Spinal cord (tissue), 10 donors: ENCODE data around the gene FYCO1. TPM values are rescaled to one million over a fixed set of nuclear protein-coding genes. Genes with fewer than 3 reads are reported as not detected.

Experiments used
- DNase-seq, 6 donors: peaks; one replicate each; pipeline versions ENCODE4 v3.0.0 to v3.0.0-alpha.2; 2013 to 2015; ENCODE audit warnings: low spot score in 6 of 6, low read depth in 4 of 6
- H3K27ac ChIP-seq: one replicate; pipeline ENCODE4 v1.5.1; 2013; ENCODE audit warnings: low read depth, low read length, control low read depth
- H3K27me3 ChIP-seq: one replicate; pipeline ENCODE4 v1.6.1; 2013; ENCODE audit warnings: low read length; ENCODE audit not compliant: control insufficient read depth, insufficient read depth
- H3K36me3 ChIP-seq: one replicate; pipeline ENCODE4 v1.6.1; 2013; ENCODE audit warnings: low read length; ENCODE audit not compliant: control insufficient read depth, insufficient read depth
- H3K4me1 ChIP-seq: one replicate; pipeline ENCODE4 v1.6.1; 2013; ENCODE audit warnings: low read length; ENCODE audit not compliant: control insufficient read depth, insufficient read depth
- H3K4me3 ChIP-seq: one replicate; pipeline ENCODE4 v1.5.1; 2013; ENCODE audit warnings: low read depth, low read length, control low read depth
- H3K9me3 ChIP-seq: one replicate; pipeline ENCODE4 v1.6.1; 2013; ENCODE audit warnings: low read length; ENCODE audit not compliant: control insufficient read depth, insufficient read depth
- WGBS: methylation state at CpG from one replicate; pipeline ENCODE4 v1.1.5; 2013; ENCODE audit warnings: missing lambda C conversion rate; ENCODE audit not compliant: insufficient coverage; 5-methylcytosine and 5-hydroxymethylcytosine counted together
- polyA plus RNA-seq, 2 donors: library from polyadenylated mRNA; unstranded; fragments of 120-200 nt; gene quantifications; one replicate each; pipeline ENCODE4 v1.2.1, GENCODE V29; 2013; ENCODE audit not compliant: insufficient read length in 2 of 2
- total RNA-seq, 2 donors: library from RNA; depleted of rRNA in 1 of 2; stranded (reverse); fragments of 120-200 nt in 1 of 2; fragments of >200 nt in 1 of 2; gene quantifications; one replicate each; pipeline versions ENCODE4 v1.2.3 to v1.2.4, GENCODE V29; 2013 to 2014
- donor health status: healthy.

Gene FYCO1
- total and polyA plus RNA-seq, 4 donors: 6.6 to 16.0 (median 8.1) TPM

GRCh38 chr3:45967724-45968123, 27.9 kb downstream of the FYCO1 start:
- H3K27ac ChIP-seq: no peak overlapping the region
- 77% methylated on average over 8 of the region's 8 CpGs for WGBS
- H3K4me1 ChIP-seq: peaks cover 24% of the 10 kb centered on the region
- H3K4me3 ChIP-seq: no peak overlapping the region
- DNase-seq: no peak
- no peaks in the 10 kb centered on the region for H3K27me3 ChIP-seq
- no peaks in the 10 kb centered on the region for H3K9me3 ChIP-seq
- H3K36me3 ChIP-seq: peaks cover 44% of the 10 kb centered on the region

GRCh38 chr3:45966950-45967640, 28.5 kb downstream of the FYCO1 start:
- Histone ChIP-seq H3K27me3 (no peaks in the 10 kb centered on the region), H3K36me3 (peaks cover 49% of the 10 kb centered on the region), H3K27ac (no peak overlapping the region), H3K9me3 (no peaks in the 10 kb centered on the region), H3K4me3 (no peak overlapping the region), H3K4me1 (peaks cover 24% of the 10 kb centered on the region)
- DNase-seq: peak in 2 of 6 donors; percentile 18 to 49
- 60% methylated on average over 16 of the region's 16 CpGs for WGBS

- H3K27me3 ChIP-seq: no peaks in the 10 kb centered on the region
- peaks cover 24% of the 10 kb centered on the region for H3K4me1 ChIP-seq
- peaks cover 51% of the 10 kb centered on the region for H3K36me3 ChIP-seq
- H3K4me3 ChIP-seq: no peak overlapping the region
- H3K9me3 ChIP-seq: no peaks in the 10 kb centered on the region
- 79% methylated on average over 17 of the region's 17 CpGs for WGBS
- peak in 1 of 6 donors; percentile 14 for DNase-seq
- H3K27ac ChIP-seq: no peak overlapping the region
These were observed 29.2 kb downstream of the FYCO1 start for GRCh38 chr3:45966371-45966791.

- Histone ChIP-seq H3K9me3 (no peaks in the 10 kb centered on the region), H3K36me3 (peaks cover 51% of the 10 kb centered on the region), H3K27me3 (no peaks in the 10 kb centered on the region), H3K27ac (no peak overlapping the region), H3K4me3 (no peak overlapping the region), H3K4me1 (peaks cover 24% of the 10 kb centered on the region)
- no peak for DNase-seq
- WGBS: 93% methylated on average over 2 of the region's 4 CpGs
These were observed 30.0 kb downstream of the FYCO1 start for GRCh38 chr3:45965653-45966052.

GRCh38 chr3:45965253-45965652, 30.4 kb downstream of the FYCO1 start:
- no peaks in the 10 kb centered on the region for H3K9me3 ChIP-seq
- peaks cover 51% of the 10 kb centered on the region for H3K36me3 ChIP-seq
- WGBS: 90% methylated on average over 2 of the region's 4 CpGs
- no peak overlapping the region for H3K4me3 ChIP-seq
- peaks cover 24% of the 10 kb centered on the region for H3K4me1 ChIP-seq
- no peak for DNase-seq
- no peaks in the 10 kb centered on the region for H3K27me3 ChIP-seq
- no peak overlapping the region for H3K27ac ChIP-seq

GRCh38 chr3:45964139-45964538, 31.5 kb downstream of the FYCO1 start:
- H3K27me3 ChIP-seq: no peaks in the 10 kb centered on the region
- peaks cover 24% of the 10 kb centered on the region for H3K4me1 ChIP-seq
- no peak overlapping the region for H3K27ac ChIP-seq
- DNase-seq: no peak
- no peaks in the 10 kb centered on the region for H3K9me3 ChIP-seq
- 97% methylated on average over 7 of the region's 8 CpGs for WGBS
- no peak overlapping the region for H3K4me3 ChIP-seq
- H3K36me3 ChIP-seq: peaks cover 53% of the 10 kb centered on the region

GRCh38 chr3:45962033-45962432, 33.6 kb downstream of the FYCO1 start:
- H3K4me1 ChIP-seq: peaks cover 20% of the 10 kb centered on the region
- no peak overlapping the region for H3K4me3 ChIP-seq
- H3K9me3 ChIP-seq: no peaks in the 10 kb centered on the region
- 100% methylated on average over 4 of the region's 5 CpGs for WGBS
- H3K36me3 ChIP-seq: peaks cover 48% of the 10 kb centered on the region
- DNase-seq: no peak
- no peak overlapping the region for H3K27ac ChIP-seq
- H3K27me3 ChIP-seq: no peaks in the 10 kb centered on the region

GRCh38 chr3:45960289-45960688, 35.3 kb downstream of the FYCO1 start:
- Histone ChIP-seq H3K4me1 (peaks cover 8% of the 10 kb centered on the region), H3K36me3 (peaks cover 32% of the 10 kb centered on the region), H3K27me3 (no peaks in the 10 kb centered on the region), H3K27ac (no peak overlapping the region), H3K4me3 (no peak overlapping the region), H3K9me3 (no peaks in the 10 kb centered on the region)
- DNase-seq: no peak
- WGBS: 100% methylated on average over 2 of the region's 2 CpGs

GRCh38 chr3:45959201-45959600, 36.4 kb downstream of the FYCO1 start:
- WGBS: 96% methylated on average over 7 of the region's 7 CpGs
- DNase-seq: no peak
- Histone ChIP-seq H3K27me3 (no peaks in the 10 kb centered on the region), H3K9me3 (no peaks in the 10 kb centered on the region), H3K27ac (no peak overlapping the region), H3K4me3 (no peak overlapping the region), H3K36me3 (peaks cover 31% of the 10 kb centered on the region), H3K4me1 (peaks cover 5% of the 10 kb centered on the region)

GRCh38 chr3:45958321-45958791, 37.3 kb downstream of the FYCO1 start:
- peaks cover 5% of the 10 kb centered on the region for H3K4me1 ChIP-seq
- H3K27me3 ChIP-seq: no peaks in the 10 kb centered on the region
- WGBS: 95% methylated on average over 6 of the region's 6 CpGs

More at GRCh38 chr3:45958321-45958791, 37.3 kb downstream of the FYCO1 start:
- peaks cover 29% of the 10 kb centered on the region for H3K36me3 ChIP-seq
- no peak overlapping the region for H3K27ac ChIP-seq
- no peak for DNase-seq
- H3K4me3 ChIP-seq: no peak overlapping the region
- no peaks in the 10 kb centered on the region for H3K9me3 ChIP-seq
